GM21381 (cell line): Measurements from ENCODE around the gene TRIM36.

ENCODE experiments used
- ATAC-seq: cut with Tn5 transposase; IDR thresholded peaks from one replicate; pipeline ENCODE4 v1.9.1; 2021; ENCODE audit warnings: mild to moderate bottlenecking, moderate library complexity; ENCODE audit not compliant: unreplicated experiment

Gene TRIM36

GRCh38 chr5:115169487-115170133 is at the start of gene TRIM36:
Gene TRIM36 (minus strand): TSS chr5:115169908. CDS start chr5:115169634, 274 bp downstream.
- ATAC-seq: peak; percentile 98

- no peak for ATAC-seq
These were observed 44.8 kb upstream of the TRIM36 start for GRCh38 chr5:115214541-115214940.

GRCh38 chr5:115209279-115209678 is 39.6 kb upstream of the TRIM36 start:
- ATAC-seq: peak; percentile 100

GRCh38 chr5:115202952-115203351 is 33.2 kb upstream of the TRIM36 start:
- ATAC-seq: no peak

GRCh38 chr5:115196161-115196560 is 26.5 kb upstream of the TRIM36 start:
- ATAC-seq: no peak

GRCh38 chr5:115194676-115195075 is 25.0 kb upstream of the TRIM36 start:
- no peak for ATAC-seq

- no peak for ATAC-seq
These were observed 23.6 kb upstream of the TRIM36 start for GRCh38 chr5:115193295-115193694.

- ATAC-seq: no peak
These were observed 22.4 kb upstream of the TRIM36 start for GRCh38 chr5:115192098-115192497.

- no peak for ATAC-seq
These were observed 21.8 kb upstream of the TRIM36 start for GRCh38 chr5:115191474-115192031.

- ATAC-seq: no peak
These were observed 20.7 kb upstream of the TRIM36 start for GRCh38 chr5:115190388-115190787.

- ATAC-seq: no peak
These were observed 20.2 kb upstream of the TRIM36 start for GRCh38 chr5:115189866-115190265.

GRCh38 chr5:115186794-115187193 is 17.1 kb upstream of the TRIM36 start:
- no peak for ATAC-seq

GRCh38 chr5:115184770-115185169 is 15.1 kb upstream of the TRIM36 start:
- no peak for ATAC-seq

GRCh38 chr5:115181757-115182156 is 12.0 kb upstream of the TRIM36 start:
- ATAC-seq: no peak

GRCh38 chr5:115180165-115180709 is 10.5 kb upstream of the TRIM36 start:
- ATAC-seq: peak; percentile 60

GRCh38 chr5:115179394-115180164 is 9.9 kb upstream of the TRIM36 start:
- peak; percentile 26 for ATAC-seq

GRCh38 chr5:115179030-115179393 is 9.3 kb upstream of the TRIM36 start:
- ATAC-seq: no peak

GRCh38 chr5:115170929-115171510 is 1.3 kb upstream of the TRIM36 start:
- no peak for ATAC-seq

- ATAC-seq: peak; percentile 47
These were observed 623 bp upstream of the TRIM36 start for GRCh38 chr5:115170134-115170928.

GRCh38 chr5:115168829-115169486 is 750 bp downstream of the TRIM36 start:
- ATAC-seq: peak; percentile 7
